DMS153 (cell line): ENCODE measurements around the gene SEC14L1.
"Not testable (repeated sequence)": the region's sequence is repeated elsewhere in the genome, so short reads cannot be mapped to it uniquely, and the experiment has no call there.

Source experiments
- DNase-seq: peaks from one replicate; lab custom pipeline; 2025; lab: John Stamatoyannopoulos, UW

SEC14L1 gene

DNA sequence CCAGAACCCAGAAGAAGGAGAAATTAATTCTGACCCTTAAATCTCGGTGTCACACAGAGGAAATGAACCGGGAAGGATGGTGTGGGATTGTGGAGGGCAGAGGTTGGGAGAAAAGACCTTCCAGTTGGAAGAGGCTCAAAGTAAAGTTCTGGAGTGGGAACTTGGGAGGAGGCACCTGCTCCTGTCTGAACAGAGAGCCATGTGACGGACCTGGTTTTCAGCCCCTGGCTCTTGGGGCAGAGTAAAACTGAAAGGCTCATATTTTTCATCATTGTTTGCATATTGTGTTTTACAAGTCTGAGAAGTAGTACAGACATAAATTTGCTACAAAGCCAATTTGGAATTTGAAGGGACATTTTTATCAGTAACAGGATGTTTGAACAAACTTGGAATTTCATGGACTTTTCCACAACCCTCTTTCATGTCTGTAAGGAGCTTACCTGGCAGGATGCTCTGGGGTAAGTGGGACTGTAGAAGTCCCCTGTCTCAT lies 24.4 kb upstream of the SEC14L1 start:
- DNase-seq = no peak

DNA sequence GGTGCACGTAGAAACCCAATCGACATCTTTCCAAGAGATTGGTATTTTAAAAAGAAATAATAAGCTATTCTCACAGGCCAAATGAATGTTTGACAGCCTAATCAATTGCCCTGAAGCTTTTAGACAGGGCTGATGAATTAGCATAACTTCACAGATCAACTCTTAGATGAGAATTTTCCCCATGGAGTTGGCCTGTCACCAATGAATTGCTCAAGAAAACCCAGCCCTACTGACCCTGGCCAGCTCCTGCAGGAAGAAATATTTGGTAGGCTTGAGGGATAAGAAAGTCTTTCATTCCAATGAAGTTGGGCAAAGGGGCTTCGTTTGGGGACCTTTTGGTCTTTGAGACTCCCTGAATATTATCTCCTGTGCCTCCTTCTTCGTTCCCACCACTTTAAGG lies 23.4 kb upstream of the SEC14L1 start:
- no peak for DNase-seq

DNA sequence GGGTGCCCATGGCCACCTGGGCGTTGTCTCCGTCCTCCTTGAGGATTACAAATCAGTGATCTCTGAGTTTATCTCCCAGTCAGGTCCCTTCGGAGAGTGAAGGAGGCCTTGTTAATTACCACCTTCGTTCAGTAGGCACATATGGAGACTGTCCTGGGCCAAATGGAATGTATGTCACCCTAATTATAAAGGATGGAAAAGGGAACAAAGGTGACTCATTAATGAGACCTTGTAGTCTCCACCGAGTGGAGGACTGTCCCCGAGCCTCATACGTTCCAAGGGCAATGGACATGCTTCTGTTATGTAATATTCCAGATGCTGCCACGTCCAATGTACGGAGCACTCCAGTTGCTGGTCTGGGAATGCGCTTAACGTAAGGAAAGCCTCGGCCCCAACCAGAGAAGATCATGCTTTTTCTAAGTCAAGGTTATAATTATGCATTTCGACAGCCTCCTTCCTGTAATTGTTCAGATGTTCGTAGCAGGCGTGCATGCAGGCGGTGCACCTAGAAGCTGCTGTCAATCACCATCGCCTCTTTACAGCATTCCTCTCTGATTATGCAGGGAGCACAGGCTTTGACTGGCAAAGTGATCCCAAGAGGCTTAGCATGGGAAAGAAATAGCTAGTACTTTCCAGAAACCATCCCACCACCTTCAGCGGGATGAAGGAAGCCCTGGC lies 22.4 kb upstream of the SEC14L1 start:
- no peak for DNase-seq

DNA sequence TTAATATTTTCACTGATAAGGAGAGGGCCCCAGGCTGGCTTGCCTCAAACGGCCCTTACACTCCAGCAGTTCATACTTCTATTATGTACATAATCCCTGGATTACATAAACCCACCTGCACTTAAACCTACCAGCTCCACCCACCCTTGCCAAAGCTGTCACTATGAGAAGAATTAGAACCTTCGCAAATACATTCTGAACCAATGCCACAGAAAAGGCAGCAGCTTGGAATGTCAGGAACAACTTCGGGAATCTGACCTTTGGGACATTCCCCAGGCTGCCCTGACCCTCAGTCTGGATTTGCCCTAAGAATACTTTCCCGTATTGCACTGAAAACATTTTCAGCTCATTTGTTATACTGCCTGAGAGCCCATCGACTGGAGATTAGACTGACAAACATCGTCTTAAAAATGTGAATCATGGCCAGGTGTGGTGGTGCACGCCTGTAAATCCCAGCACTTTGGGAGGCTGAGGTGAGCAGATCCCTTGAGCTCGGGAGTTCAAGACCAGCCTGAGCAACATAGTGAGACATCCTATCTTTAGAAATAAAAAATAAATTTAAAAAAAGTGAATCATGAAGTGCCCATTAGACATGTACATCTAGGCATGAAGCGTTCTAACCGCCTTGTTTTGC lies 21.0 kb upstream of the SEC14L1 start:
- no peak for DNase-seq

DNA sequence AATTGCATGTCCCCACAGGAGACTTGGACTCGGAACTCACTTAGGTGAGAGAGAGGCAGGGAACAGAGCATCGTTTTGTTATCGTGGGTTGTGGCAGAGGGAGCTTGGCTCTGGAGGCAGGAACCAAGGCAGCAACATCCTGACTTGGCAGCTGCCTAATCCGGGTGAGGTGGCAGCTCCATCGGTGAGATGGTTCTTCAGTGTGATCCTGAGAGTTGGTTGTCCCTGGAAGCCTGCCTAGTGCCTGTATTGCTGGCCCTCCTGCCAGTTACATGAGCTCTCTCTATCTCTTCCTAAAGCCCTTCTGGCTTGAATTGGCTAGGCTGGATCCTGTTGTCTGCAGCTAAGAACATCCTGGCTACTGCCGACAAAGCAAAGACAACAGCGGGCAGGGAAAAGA lies 19.9 kb upstream of the SEC14L1 start:
- no peak for DNase-seq

DNA sequence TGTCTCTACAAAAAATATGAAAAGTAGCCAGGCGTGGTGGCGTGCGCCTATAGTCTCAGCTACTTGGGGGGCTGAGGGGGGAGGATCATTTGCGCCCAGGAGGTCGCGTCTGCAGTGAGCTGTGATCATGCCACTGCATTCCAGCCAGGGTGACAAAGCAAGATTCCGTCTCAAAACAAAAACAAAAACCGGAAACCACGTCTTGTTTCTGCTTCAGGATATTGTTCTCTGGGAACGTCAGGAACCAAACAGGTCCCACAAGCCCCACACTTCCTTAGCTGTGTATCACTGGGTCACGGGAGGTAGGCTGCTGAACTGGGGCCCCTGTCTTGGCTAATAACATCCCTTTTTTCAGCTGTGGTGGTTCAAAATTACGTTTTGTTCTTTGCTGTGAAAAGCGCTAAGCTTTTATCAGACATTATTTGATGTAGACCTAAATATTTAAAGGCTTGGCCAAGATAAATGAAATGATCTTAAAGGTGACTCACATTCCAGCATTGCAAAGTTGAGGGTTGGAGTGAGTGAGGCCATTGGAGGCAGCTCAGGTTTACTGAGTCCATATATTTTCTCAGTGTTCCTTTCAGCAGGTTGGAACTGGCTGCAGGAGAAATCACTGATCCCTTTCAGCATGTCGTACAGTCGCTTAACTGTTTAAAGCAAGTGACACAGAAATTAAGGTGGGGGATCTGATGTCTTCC lies 16.4 kb upstream of the SEC14L1 start:
- no peak for DNase-seq

DNA sequence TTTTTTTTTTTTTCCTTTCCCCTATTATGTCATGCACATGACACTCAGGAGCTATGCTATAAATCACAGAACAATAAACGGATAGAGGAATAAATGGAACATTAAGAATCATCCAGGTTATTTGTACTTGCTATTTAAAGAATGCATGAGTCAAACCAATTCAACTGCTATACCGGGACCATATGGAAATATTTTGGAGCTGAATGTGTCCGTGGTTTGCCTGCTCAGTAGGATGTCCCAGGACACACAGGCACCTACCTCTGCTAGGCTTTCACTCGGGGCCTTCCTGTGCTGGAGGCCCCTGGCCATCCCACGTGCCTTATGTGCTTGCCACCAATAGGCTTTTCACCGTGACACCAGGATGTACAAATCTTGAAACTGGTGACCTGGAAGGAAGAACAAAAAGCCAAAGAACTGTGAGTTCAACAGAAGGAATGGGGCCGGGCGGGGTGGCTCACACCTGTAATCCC lies 15.3 kb upstream of the SEC14L1 start:
- DNase-seq = peak; percentile 22

DNA sequence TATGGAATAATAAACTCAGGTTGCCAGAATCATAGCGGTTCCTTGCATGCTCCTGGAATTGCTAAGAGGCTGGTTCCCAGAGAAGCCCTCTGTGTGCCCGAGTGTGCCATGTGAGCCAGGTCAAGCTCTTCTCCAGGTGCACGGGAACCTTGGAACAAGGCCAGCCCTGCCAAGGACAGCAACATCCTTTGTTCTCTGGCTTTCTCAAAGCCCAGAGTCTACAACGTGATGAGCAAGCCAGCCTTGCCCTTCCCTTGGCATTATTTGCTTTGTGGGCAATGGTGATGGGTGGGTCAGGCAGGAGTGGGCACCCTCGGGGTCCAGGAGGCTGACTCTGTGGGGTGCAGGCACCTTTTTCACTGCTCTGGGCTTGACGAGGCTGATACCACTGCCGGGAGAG lies 14.2 kb upstream of the SEC14L1 start:
- peak; percentile 79 for DNase-seq

DNA sequence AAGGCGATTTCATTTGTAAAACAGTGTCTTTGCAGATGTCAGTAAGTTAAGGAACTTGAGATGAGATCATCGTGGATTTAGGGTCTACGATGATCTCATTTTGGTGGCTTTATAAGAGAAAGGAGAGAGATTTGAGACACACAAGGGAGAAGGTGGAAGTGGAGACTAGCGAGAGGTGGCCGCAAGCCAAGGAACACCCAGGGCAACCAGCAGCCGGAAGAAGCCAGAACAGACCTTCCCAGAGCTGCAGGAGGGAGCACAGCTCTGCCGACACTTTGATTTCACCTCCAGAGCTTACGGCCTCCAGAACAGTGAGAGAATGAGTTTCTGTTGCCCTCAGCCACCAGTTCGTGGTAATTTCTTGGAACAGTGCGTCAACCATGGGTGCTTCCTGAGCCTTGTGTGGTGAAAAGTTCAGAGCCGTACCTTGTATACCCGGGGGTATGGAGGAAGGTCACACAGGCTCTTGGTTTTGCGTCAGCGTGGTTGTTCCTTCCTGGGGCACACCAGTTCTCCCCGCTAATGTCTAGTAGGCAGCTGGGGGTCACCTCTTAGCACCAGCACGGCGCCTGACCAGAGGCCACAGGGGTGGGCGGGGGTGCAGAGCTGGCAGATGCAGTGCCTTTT lies 12.9 kb upstream of the SEC14L1 start:
- no peak for DNase-seq

DNA sequence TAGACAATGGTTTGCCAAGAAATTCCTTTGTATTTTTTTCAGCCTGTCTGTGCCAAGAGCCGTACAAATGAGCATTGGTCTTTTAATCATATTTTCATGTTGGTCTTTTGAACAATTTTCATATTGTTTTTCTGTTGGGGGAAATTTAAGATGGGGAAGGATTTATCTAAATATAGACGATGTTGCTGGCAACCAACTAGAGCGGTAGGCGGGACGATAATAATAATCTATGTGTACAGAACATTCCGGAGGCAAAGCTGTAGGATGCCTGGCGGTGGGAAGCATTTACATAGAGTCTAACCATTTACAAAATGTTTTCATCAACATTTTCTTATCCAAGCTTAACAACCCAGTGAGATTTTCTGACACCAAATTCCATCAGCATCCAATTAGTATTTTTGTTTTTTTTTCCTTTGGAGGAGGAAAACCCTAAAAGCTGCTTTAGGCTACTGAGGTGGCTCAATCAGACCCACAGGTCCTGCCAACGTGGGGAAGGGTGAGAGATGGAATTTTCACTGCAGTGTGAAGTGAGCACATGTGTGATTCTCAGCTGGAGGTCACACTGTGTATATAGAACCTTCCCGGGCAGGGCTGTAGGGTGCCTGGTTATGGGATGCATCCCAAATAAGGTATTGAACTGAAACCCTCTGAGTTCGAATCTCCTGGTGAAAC lies 11.7 kb upstream of the SEC14L1 start:
- DNase-seq = no peak

DNA sequence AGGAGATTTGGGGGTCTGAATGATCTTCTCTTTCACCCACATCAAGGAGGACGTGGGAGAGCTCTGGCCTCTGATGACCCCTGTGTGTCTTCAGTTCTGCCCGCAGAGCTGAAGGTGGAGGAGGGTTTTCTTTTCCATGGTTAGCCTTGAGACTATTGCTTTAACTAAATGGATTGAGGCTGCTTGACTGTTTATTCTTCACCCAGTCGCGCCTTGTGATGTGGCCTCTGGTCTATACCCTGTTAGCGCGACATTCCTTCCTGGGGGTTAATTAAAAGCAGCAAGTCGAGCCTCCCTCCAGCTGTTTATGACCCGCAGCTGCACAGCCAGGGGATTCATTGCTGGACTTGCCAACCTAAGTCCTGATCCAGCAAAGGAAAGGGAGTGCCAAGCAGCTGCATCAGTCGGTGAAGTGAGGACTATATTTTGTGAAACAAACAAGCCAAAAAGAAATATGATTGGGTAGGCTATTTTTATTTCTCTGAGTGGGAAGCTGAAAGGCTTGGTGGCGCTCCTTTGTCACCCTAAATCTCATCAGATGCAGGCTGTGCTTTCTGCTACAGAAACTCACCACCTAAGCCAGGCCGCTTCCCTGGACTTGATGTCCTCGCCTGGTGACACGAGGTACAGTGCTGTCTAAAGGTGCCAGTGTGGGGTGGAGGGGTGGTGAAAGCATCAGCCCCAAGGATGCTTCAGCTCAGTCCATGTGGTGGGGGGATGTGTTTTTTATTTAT lies 11.0 kb upstream of the SEC14L1 start:
- no peak for DNase-seq

DNA sequence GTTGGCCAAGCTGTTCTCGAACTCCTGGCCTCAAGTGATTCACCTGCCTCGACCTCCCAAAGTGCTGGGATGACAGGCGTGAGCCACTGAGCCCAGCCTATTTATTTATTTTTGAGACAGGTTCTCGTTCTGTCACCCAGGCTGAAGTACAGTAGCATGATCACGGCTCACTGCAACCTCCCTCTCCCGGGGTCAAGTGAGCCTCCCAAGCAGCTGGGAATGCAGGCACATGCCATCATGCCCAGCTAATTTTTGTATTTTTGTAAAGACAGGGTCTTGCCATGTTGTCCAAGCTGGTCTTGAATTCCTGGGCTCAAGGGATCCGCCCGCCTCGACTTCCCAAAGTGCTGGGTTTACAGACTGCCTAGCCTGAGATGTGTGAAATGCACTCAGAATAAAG lies 10.2 kb upstream of the SEC14L1 start:
- no peak for DNase-seq

DNA sequence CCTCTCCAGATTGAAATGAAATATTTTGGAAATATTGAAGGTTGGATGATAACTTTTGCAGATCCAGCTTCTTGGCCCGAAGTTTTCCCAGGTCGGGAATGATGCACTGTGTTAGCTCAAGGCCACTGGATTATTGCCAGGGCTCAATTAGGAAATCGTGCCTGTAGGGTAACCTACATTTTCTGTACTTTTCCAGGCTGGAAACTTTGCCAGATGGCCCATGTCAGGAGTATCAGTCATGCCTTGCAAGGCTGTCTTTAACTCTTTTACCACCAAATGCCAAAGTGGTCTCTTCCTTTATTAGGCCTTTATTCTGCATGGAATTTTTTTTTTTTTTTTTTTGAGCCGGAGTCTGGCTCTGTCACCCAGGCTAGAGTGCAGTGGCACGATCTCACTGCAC lies 8.9 kb upstream of the SEC14L1 start:
- DNase-seq = no peak

DNA sequence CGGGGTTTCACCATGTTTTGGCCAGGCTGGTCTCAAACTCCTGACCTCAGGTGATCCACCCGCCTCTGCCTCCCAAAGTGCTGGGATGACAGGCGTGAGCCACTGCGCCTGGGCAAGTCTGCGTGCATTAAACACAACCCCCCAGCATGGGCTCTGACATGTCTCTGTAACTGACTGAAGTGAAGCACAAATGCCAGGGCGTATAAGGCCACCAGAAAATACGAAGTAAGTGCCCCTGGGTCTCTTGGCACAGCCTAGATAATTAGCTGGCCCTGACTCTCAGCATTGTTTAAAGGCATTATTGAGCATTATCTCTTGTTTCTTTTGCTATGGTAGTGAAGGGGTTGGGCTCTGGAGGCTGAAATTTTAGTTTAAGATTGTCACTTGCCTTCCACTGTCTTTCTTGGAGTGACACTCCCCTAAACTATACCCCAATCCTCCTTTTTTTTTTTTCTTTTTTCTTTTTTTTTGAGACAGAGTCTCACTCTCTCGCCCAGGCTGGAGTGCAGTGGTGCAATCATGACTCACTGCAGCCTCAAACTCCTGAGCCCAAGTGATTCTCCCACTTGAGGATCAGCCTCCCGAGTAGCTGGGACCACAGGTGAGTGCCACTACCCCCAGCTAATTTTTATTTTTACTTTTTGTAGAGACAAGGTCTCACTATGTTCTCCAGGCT lies 8.2 kb upstream of the SEC14L1 start:
- DNase-seq = no peak

DNA sequence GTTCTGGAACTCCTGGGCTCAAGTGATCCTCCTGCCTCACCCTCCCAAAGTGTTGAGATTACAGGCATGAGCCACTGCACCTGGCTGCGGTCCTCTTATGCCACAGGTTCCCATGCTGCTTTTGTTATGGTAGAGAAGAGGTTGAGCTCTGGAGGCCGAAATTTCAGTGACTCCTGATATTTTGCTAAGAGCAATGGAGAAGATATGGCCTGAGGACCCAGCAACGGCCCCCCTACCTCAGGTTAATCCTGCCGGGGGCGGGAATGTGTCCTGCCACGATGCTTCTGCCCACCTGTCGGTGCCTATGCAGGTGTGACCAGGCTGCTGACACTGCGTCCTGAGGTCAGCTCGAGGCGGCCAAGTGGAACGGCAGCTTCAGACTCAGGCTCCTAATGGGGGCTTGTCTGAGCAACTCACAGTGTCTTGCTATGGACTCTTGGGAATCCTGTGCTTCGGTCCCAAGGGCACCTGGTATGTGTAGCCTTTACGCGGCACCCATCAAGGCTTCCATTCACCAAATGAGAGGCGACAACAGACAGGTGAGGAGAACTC lies 7.6 kb upstream of the SEC14L1 start:
- DNase-seq = no peak

DNA sequence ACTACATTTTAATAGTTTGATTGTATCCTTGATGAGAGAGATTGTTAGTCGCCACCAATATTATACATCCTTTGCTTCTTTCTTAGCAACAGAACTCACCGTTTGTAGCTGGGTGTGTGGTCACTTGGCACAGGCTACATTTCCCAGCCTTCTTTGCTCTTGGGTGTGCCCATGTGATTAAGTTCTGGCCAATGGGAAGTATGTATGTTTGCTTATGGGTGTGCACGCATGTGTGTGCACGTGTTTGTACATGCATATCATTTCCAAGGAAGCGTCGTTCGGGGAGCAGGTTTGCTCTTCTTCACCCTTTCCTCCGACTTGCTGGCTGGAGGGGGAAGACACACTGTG lies 4.4 kb upstream of the SEC14L1 start:
- no peak for DNase-seq

DNA sequence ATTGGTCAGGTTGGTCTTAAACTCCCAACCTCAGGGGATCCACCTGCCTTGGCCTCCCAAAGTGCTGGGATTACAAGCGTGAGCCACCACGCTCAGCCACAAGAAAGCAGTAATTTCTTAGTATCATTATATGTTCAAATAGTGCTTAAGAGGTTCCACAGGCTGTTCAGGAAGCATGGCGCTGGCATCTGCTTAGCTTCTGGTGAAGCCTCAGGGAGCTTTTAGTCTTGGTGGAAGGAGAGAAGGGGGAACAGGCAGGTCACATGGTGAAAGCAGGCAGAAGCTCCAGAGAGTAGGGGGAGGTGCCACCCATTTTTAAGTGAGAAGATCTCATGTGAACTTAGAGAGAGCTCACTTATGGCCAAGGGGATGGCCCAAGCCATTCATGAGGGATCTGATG lies 3.7 kb upstream of the SEC14L1 start:
- DNase-seq = no peak

DNA sequence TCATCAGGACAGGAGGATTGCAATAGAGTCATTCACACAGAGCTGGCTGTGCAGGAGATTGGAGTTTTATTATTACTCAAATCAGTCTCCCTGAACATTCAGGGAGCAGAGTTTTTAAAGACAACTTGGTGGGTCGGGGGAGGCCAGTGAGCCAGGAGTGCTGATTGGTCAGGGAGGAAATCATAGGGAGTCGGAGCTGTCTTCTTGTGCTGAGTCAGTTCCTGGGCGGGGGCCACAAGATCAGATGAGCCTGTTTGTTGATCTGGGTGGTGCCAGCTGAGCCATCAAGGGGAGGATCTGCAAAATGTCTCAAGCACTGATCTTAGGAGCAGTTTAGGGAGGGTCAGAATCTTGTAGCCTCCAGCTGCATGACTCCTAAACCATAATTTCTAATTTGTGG lies 2.9 kb upstream of the SEC14L1 start:
- not testable (repeated sequence) for DNase-seq

DNA sequence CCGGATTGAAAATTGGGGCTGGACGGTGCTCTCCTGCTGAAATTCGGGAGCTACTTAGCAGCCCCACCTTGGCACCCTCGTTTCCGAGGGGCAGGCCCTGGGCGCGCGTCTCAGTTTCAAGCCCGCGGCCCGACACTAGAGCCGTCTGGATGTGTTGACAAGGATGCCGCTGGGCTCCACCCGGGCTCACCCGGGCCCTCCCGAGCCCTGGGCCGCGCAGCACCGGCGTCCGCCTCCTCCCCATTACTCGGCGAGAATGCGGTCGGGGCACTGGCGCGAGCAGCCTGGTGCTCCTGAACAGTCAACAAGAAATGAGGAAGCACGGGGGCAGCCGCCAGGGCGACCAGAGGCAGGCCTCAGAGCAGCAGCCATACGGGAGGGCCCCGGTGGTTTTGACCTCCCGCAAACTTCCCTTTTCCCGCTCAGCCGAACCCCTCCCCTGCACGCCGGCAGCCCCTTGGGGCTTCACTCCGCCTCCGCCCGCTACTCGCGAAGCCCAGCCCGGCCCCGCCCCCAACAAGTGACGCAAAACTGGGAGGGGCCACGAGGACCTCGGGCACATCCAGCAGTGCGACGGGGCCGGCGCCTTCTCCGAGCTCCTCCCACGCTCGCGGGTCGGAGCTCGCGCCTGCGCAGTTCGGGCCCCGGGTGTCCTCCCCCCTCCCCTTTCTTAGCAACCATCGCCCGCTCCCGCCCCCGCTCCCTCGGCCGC lies 447 bp upstream of the SEC14L1 start:
- peak; percentile 96 for DNase-seq

DNA sequence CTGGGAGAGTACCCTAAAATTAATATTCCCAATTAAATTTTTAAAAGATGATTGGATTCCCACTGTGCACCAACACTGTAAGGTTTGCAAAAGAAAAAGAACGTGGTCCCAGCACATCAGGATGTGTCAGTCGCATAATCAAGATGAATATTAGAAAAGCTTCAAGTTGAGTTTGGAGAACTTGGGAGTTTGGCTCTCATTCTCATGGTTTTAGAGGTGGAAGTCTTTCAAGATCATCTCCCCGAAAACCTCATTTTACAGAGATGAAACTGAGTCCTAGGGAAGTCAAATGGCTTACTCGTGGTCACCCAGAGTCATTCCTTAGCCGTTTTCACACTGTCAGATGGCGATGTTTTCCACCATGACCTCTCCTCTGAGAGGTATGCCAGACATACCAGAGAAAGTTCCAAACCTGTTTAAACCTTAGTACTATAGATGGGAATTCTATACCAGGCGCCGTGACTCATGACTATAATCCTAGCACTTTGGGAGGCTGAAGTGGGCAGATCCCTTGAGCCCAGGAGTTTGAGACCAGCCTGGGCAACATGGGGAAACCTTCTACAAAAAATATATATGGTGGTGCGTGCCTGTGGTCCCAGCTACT lies 1.2 kb downstream of the SEC14L1 start:
- no peak for DNase-seq
